GM18868 (cell line): Measurements from ENCODE around the gene DNASE2.

Source experiments
- ATAC-seq: cut with Tn5 transposase; IDR thresholded peaks from one replicate; pipeline ENCODE4 v1.9.1; 2021; ENCODE audit warnings: mild to moderate bottlenecking, moderate library complexity; ENCODE audit not compliant: unreplicated experiment

The DNASE2 gene

DNA sequence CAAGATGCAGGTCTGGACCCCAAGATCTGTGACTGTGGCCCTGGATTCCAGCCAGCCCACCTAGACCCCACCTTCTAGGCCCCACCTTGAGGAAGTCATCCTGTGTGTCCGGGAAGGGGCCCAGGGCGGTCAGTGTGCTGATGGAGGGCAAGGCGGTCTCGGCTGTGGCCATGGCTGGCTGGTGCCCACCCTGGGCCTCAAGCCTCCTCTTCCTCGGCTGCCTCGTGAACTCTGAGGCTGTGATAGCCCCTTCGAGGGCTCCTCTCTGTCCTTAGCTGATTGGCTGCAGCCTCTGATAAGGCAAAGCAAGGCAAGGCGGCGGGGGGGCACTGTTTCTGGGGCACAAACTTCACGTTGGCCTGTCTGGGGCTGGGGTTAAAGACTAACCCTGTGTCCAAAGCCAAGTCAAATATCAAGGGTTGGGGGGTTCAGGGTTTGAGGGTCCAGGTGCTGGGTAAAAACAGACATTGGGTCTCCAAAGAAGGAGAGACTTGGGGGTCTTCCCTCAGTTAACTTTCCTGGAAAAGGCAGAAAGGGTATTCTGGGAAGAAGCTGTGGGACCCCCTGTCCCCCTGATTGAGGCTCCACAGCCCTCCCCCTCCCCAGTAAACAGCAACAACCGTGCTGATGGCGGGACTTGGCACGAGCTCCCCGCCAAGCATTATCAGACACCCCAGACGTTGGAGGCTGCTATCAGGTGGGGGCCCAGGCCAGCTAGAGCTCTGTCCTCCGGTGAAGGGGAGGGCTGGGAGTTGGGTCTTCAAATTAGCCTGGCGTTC is 5.9 kb upstream of the DNASE2 start, which contains the start of gene KLF1:
Gene KLF1 (minus strand): TSS at position 233 of the 779 bp plus-strand sequence. CDS start 61 bp downstream, at position 172.
- no peak for ATAC-seq

DNA sequence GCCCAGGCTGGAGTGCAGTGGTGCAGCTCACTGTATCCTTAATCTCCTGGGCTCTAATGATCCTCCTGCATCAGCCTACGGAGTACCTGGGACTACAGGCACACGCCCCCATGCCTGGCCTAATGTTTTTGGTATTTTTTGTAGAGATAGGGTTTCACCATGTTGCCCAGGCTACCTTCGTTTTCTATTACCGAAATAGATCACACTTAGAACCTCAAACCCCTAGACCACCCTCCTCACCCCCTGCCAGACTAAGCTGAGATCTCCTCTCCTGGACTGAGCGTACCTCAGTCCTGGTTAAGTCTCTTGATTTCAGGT is 5.4 kb upstream of the DNASE2 start:
- ATAC-seq, result no peak

DNA sequence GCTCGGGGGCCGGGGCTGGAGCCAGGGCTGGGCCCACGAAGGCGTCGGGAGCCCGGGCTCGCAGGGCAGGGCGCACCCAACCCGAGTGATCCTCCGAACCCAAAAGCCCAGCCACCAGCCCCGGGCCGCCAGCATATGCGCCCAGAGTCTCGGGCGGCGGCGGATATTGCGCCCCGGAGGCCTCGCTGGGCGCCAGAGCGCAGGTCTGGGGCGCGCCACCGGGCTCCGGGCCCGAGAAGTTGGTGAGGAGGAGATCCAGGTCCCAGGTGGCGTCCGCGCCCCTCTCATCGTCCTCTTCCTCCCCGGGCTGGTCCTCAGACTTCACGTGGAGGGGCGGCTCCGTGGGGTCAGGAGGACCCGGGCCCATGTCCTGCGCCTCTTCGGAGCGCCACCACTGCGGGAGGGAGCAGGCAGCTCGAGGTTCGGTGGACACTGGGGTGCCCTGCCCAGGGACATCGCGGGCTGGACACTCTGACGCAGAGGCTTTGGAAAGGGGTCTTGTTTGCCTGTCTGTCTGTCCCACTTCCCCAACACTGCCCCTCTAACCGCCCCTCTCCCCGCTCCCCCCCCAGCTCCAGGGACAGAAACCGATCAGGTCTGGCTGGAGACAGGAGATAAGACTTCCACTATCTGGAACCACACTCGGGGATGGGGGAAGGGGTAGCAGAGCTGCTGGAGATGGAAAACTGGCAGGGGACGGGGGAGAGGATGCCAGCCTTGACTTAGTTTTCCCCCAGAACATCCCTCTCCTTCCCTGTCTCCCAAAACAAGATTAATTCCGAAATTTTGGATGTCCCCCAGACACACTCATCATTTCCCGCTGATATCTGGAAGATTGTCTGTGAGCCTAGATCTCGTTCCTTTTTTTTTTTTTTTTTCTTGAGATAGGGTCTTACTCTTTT is 4.8 kb upstream of the DNASE2 start:
- peak; percentile 9 for ATAC-seq

DNA sequence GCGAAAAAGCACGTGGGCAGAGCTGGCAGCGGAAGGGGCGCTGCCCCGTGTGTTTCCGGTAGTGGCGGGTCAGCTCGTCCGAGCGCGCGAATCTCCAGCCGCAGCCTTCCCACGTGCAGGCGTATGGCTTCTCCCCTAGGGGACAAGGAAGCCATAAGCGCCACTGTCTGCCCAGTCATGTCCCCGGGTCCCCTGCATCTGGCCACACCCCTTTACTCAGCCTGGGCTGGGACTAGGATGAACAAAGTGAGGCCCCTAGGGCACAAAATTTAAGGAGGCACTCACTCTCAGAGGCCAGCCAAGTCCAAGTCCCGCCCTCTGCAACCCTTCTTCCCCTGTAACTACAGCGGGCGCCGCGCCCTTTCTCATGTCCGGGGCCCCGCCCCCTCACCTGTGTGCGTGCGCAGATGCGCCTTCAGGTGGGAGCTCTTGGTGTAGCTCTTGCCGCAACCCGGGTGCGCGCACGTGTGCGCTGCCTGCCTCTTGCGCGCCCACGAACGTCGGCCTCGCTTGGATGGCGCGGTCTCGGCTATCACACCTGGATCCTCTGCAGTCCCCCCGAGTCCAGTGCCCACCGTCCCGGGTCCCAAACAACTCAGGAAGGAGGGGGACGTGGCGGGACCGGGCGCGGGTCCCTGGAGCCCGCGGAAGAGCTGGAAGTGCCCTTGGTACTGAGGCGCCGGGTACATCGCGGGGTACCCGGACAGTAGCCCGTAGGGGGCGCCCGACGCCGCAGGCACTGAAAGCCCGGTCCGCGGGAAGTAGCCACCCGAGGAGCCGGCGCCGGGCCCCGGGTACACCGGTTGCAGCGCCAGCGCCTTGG is 3.9 kb upstream of the DNASE2 start:
- peak; percentile 39 for ATAC-seq

DNA sequence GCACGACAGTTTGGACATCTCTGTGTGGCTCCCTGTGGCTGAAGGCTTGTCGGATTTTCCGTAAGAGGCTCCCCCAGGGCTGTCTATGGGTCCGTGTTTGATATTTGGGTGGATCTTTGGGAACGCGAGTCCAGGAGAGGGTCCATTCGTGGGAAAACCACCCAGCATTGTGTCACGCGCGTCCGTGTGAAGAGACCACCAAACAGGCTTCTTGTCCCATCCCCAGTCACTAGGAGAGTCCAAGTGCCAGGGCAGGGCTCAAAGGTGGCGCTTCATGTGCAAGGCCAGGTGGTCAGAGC is 3.3 kb upstream of the DNASE2 start:
- ATAC-seq, result no peak

DNA sequence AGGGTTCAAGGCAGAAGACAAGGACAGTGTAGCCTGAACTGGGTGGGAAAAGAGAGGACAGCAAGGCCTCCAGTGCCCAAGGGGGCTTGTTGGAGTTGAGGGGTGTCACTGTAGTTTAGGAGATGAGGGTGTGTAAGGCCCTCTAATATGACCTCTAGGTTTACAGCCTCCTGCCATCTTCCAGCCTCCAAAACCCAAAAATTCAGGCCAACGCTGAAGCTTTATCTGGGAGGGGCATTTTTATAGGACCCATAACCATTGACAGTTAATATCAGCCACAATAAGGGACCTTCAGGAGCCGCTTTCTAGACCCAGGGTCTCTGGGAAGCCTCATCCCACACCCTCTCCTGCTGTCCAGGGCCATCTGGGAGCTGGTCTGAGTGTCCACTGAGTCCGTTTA is 3.0 kb upstream of the DNASE2 start:
- no peak for ATAC-seq

DNA sequence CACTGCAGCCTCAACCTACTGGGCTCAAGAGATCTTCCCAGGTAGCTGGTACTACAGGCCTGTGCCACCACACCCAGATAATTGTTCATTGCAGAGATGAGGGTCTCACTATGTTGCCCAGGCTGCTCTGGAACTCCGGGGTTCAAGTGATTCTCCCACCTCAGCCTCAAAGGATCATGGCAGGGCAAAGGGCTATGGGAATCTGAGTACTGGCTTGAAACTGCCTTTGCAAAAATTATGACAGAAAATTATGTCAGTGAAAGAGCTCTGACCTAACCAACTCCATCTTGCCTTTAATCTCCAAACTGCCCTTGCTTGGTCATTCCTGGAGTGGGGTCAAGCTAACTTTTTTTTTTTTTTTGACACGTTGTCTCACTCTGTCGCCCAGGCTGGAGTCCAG is 1.3 kb upstream of the DNASE2 start:
- ATAC-seq, result no peak

DNA sequence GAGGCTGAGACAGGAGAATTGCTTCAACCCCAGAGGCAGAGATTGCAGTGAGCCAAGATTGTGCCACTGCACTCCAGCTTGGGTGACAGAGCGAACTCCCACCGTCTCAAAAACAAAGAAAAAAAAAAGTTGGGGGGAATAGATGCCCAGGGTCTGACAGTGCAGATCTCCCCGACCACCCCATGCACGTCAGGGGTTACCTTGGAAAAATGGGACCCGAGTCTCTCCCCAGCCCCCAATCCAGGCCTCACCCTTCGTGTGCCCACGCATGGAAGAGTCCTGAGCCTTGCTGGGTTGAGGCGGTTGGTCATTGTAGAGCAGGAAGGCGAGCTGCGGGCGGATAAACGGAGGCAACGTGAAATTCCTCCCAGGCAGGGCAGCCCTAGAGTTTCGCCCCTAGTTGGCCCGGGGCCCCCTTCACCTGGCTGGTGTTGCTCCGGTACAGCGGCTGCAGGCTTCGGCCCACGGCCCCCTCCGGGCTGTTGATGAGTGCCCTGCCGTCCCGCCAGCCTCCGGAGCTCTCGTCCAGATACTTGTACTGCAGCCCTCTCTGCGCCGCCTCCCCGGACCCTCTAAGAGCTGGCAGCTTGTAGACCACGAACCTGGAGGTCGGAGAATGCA is 588 bp downstream of the DNASE2 start:
- no peak for ATAC-seq

DNA sequence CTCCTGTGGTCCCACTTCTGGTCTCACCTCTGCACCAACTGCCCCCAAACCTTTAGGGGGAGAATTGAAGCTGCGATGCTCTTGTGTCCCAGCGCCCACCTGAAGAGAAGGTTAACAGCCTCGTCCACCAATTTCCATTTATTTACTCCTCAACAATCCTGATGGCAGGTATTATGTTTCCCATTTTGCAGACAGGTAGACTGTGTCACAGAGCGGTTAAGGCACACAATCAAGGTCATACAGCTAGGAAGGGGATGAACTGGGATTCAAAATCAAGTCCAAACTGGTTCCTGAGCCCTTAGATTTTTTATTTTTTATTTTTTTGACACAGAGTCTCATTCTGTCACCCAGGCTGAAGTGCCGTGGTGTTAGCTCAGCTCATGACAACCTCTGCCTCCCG is 6.2 kb downstream of the DNASE2 start:
- no peak for ATAC-seq

DNA sequence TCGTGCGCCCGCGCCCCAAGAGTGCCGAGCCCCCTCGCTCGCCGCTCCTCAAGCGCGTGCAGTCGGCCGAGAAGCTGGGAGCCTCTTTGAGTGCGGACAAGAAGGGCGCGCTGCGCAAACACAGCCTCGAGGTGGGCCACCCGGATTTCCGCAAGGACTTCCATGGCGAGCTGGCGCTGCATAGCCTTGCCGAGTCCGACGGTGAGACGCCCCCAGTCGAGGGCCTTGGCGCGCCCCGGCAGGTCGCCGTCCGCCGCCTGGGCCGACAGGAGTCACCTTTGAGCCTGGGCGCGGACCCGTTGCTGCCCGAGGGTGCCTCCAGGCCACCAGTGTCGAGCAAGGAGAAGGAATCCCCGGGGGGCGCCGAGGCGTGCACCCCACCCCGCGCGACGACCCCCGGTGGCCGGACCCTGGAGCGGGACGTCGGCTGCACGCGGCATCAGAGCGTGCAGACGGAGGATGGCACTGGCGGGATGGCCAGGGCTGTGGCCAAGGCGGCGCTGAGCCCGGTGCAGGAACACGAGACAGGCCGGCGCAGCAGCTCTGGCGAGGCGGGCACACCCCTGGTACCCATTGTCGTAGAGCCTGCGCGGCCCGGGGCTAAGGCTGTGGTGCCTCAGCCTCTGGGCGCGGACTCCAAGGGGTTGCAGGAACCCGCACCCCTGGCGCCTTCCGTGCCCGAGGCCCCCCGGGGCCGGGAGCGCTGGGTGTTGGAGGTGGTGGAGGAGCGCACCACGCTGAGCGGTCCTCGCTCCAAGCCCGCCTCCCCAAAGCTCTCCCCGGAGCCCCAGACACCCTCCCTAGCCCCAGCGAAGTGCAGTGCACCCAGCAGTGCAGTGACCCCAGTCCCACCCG is 7.1 kb downstream of the DNASE2 start:
- no peak for ATAC-seq

DNA sequence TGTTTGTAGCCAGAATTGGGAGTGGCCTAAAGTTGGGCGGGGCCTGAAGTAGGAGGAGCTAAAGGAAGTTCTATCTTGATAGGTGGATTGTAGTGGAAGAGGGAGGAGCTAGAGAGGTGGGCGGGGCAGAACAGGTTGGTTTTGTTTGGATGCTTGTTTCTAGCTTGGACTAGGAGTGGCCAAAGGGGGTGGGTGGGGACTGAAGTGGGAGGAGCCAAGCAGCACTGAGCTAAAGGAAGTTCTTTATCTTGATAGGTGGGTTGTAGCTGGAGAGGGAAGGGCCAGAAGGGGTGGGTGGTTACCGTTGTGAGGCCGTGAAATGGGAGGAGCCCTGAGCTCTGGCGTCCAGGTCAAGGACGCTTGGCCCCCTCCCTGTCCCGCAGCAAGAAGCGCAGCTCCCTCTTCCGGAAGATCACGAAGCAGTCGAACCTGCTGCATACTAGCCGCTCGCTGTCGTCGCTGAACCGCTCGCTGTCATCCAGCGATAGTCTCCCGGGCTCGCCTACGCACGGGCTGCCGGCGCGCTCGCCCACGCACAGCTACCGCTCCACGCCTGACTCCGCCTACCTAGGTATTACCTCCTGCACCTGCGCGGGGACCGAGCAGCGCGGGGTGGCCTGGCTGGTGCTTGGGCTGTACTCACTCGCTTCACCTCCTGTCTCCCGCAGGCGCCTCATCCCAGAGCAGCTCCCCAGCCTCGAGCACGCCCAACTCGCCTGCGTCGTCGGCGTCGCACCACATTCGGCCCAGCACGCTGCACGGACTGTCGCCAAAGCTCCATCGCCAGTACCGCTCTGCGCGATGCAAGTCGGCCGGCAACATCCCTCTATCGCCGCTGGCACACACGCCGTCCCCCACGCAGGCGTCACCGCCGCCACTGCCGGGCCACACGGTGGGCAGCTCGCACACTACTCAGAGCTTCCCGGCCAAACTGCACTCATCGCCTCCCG is 8.0 kb downstream of the DNASE2 start:
- ATAC-seq, result no peak

DNA sequence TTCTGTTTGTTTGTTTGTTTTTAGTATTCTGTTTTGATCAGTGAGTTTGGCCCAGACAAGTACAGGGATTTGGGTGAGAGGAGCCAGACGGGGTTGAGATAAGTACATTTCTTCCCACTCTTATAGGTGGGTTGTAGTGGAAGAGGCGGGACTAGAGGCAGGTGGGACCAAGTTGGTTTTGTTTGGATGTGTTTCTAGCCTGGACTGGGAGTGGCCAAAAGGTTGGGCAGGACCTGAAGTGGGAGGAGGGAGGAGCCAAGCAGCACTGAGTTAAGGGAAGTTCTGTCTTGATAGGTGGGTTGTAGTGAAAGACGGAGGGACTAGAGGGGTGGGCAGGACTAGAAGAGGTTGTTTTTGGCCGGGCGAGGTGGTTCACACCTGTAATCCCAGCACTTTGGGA is 9.0 kb downstream of the DNASE2 start:
- no peak for ATAC-seq

DNA sequence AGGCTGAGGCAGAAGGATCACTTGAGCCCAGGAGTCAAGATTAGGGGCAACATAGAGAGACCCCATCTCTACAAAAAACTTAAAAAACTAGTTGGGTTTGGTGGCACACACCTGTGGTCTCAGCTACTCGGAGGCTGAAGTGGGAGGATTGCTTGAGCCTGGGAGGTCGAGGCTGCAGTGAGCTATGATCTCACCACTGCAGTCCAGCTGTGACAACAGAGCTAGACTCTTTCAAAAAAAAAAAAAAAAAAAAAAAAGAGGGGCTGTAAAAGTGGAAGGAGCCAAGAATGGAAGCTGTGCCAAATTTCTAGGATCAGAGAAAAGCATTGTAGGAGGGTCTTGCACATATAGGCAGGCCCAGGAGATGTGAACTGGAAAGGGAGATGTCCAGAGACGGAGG is 9.6 kb downstream of the DNASE2 start:
- ATAC-seq, result no peak

DNA sequence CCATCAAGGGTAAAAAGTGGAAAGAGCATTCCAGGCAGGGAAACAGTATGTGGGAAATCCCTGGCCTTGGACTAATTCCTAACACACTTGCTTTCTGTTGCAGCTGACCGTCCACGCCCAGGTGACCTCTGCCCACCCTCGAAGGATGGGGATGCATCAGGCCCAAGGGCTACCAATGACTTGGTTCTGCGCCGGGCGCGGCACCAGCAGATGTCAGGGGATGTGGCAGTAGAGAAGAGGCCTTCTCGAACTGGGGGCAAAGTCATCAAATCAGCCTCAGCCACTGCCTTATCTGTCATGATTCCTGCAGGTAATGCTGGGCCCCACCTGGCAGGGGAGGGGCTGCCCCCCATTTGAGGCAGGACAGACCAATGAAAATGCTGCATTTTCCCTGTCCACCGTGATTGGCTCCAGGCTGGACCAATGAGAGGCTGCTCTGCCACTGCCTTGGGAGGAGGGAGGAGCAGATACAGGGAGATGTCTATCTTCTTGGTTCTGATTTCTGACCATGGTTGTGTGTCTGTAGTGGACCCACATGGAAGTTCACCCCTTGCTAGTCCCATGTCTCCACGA is 12.6 kb downstream of the DNASE2 start:
- ATAC-seq, result no peak

DNA sequence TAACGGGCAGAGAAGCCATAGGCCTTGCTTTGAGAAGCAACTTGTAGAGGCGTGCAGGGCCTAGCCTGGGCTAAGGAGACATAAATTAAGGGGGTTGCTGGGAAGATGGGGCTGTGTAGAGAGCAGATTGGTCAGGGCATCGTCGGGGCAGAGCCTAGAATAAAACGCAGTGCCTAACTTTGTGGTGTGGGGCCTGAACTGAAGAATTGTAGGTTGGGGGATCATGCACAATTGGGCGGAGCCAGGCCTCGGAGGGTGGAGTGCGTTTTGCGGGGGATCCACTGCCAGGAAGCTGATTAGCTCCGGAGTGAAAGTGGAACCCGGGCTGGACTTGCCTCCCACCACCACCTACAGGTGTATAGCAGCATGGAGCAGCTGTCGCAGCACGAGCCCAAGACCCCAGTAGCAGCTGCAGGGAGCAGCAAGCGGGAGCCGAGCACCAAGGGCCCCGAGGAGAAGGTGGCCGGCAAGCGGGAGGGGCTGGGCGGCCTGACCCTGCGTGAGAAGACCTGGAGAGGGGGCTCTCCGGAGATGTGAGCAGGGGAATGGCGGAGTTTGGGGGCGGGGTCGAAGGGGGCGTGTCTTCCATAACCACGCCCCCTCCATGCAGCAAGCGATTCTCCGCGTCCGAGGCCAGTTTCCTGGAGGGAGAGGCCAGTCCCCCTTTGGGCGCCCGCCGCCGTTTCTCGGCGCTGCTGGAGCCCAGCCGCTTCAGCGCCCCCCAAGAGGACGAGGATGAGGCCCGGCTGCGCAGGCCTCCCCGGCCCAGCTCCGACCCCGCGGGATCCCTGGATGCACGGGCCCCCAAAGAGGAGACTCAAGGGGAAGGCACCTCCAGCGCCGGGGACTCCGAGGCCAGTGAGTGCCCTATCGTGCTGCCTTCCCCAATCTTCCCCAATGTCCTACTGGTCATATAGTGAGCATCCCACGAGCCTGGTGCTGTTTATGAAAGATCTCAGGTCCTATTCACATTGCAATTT is 13.8 kb downstream of the DNASE2 start:
- peak; percentile 48 for ATAC-seq

DNA sequence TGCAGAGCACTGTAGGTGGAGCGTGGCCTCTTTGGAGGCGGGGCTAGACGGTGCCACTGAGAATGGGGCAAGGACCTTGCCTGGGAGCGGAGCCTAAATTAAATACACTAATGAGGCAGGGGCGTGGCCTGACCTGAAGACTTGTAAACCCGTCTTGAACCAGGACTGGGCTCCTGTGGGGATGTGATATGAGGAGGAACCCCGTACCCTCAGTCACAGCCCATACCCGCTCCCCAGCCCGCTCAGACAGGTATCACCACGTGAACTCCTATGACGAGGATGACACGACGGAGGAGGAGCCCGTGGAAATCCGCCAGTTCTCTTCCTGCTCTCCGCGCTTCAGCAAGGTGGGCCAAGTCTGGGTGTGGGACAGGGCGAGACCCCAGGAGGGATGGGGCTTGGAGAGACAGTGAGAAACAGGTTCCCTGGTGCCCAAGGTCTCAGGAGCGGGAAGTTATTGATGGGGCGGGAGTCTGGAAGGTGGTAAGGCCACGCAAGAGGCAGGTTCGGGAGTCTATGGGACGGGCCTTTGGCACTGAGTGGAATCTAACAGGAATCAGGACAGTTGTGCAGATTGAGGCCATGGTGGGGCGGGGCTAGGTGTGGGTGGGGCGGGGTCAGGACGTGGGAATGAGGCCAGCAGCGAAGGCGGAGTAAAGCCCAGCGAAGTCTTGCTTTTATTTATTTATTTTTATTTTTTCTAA is 14.7 kb downstream of the DNASE2 start:
- ATAC-seq, result no peak
